SK-N-SH treated with all-trans-retinoic acid at 6 μM for 48 hours (cell line): ENCODE results near the gene ADAM15.

Source experiments
- ARNTL ChIP-seq: fragments of 450-650 bp; formaldehyde crosslinking; IDR thresholded peaks from 2 replicates; pipeline ENCODE4 v1.5.0; 2020; ENCODE audit warnings: low read depth, mild to moderate bottlenecking, moderate library complexity, borderline replicate concordance
- TOX ChIP-seq: fragments of 250-450 bp; sonication (Bioruptor Pico); IDR thresholded peaks from 2 replicates; pipeline ENCODE4 v1.8.0; 2021; ENCODE audit warnings: mild to moderate bottlenecking, moderate library complexity, borderline replicate concordance
- TSHZ2 ChIP-seq: fragments of 250-450 bp; sonication (Bioruptor Pico); IDR thresholded peaks from 2 replicates; pipeline ENCODE4 v1.5.0; 2020; ENCODE audit warnings: mild to moderate bottlenecking, moderate library complexity

GRCh38 chr1:155051342-155051776 is 243 bp downstream of the ADAM15 start:
- TF ChIP-seq ARNTL (no peak), TSHZ2 (no peak), TOX (CRISPR knock-in tag) (no peak)
